Mesothelial cell of epicardium (in vitro differentiated cells): ENCODE data around the gene DNAH11. TPM values are rescaled to one million over a fixed set of nuclear protein-coding genes. Genes with fewer than 3 reads are reported as not detected.
"Not testable (repeated sequence)": the region's sequence is repeated elsewhere in the genome, so short reads cannot be mapped to it uniquely, and the experiment has no call there.

ENCODE experiments used
- DNase-seq, 2 experiments: peaks; one replicate each; pipeline ENCODE4 v3.0.0; 2021; ENCODE audit warnings: low spot score in 2 of 2; ENCODE audit not compliant: unreplicated experiment in 2 of 2
- H3K27ac Mint-ChIP-seq: 2 replicates; pipeline ENCODE4 v1.8.0; 2021; ENCODE audit warnings: mixed read lengths
- H3K27me3 Mint-ChIP-seq: 2 replicates; pipeline ENCODE4 v1.8.0; 2021; ENCODE audit warnings: low read depth, mixed read lengths
- H3K36me3 Mint-ChIP-seq: 2 replicates; pipeline ENCODE4 v1.8.0; 2021; ENCODE audit warnings: mixed read lengths
- H3K4me1 Mint-ChIP-seq: 2 replicates; pipeline ENCODE4 v1.8.0; 2021; ENCODE audit warnings: mixed read lengths
- H3K4me3 Mint-ChIP-seq: 2 replicates; pipeline ENCODE4 v1.8.0; 2021; ENCODE audit warnings: mild to moderate bottlenecking, moderate library complexity, mixed read lengths
- H3K9me3 Mint-ChIP-seq: 2 replicates; pipeline ENCODE4 v1.8.0; 2021; ENCODE audit warnings: mixed read lengths
- CTCF ChIP-seq: fragments of 200-600 bp; sonication (generic); IDR thresholded peaks from one replicate; pipeline ENCODE4 v1.5.0; 2021; ENCODE audit warnings: antibody characterized with exemption; ENCODE audit not compliant: unreplicated experiment
- total RNA-seq: library from RNA; stranded (reverse); gene quantifications from 3 replicates; pipeline ENCODE4 v1.2.1, GENCODE V29; 2021

The DNAH11 gene
- total RNA-seq, 1 donor from 2014 or later, result 0.80 TPM

DNA sequence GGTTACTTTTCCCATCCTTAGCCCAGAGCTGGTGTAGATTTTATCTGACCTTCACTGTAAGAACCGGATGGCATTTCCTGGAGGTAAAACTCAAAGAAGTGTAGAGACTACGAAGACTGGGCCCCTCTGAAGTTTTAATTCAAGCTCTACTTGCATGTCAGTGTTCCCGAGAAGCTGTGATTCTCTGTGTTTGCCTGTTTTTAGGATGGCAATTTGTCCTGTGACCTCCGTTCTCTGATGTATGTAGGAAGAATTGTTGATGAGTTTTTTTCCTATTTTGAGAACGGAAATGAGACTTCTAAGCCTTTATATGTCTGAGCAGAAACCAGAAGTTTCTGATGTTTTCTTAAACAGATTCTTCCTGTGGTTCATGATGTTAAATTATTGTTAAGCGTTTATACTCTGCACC, 308.7 kb downstream of the DNAH11 start:
- peaks cover 4% of the 10 kb centered on the region for H3K9me3 Mint-ChIP-seq
- H3K27ac Mint-ChIP-seq, result no peak overlapping the region
- H3K27me3 Mint-ChIP-seq, result no peaks in the 10 kb centered on the region
- DNase-seq, result no peak
- H3K36me3 Mint-ChIP-seq, result no peaks in the 10 kb centered on the region
- peaks cover 3% of the 10 kb centered on the region for H3K4me1 Mint-ChIP-seq
- no peak for TF ChIP-seq CTCF
- no peak overlapping the region for H3K4me3 Mint-ChIP-seq

DNA sequence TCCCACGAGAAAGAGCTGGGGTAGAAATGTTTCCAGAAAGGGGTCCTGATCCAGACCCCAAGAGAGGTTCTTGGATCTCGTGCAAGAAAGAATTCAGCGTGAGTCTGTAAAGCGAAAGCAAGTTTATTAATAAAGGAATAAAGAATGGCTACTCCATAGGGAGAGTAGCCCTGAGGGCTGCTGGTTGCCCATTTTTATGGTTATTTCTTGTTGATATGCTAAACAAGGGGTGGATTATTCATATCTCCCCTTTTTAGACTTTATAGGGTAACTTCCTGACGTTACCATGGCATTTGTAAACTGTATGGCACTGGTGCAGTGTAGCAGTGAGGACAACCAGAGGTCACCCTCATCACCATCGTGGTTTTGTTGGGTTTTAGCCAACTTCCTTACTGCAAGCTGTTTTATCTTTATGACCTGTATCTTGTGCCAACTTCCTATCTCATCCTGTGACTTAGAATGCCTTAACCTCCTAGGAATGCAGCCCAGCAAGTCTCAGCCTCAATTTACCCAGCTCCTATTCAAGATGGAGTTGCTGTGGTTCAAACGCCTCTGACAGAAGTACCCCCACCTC, 322.9 kb downstream of the DNAH11 start:
- not testable (repeated sequence) for H3K27me3 Mint-ChIP-seq, H3K9me3 Mint-ChIP-seq, H3K36me3 Mint-ChIP-seq, H3K4me3 Mint-ChIP-seq, H3K27ac Mint-ChIP-seq, DNase-seq
- H3K4me1 Mint-ChIP-seq, result peaks cover 11% of the 10 kb centered on the region

- peaks cover 2% of the 10 kb centered on the region for H3K27me3 Mint-ChIP-seq
- H3K36me3 Mint-ChIP-seq, result no peaks in the 10 kb centered on the region
- TF ChIP-seq CTCF, result no peak
- DNase-seq, result no peak
- no peaks in the 10 kb centered on the region for H3K9me3 Mint-ChIP-seq
- no peak overlapping the region for H3K27ac Mint-ChIP-seq
- no peak overlapping the region for H3K4me3 Mint-ChIP-seq
- H3K4me1 Mint-ChIP-seq, result peaks cover 8% of the 10 kb centered on the region
These were observed 323.9 kb downstream of the DNAH11 start for GRCh38 chr7:21866731-21867130.

DNA sequence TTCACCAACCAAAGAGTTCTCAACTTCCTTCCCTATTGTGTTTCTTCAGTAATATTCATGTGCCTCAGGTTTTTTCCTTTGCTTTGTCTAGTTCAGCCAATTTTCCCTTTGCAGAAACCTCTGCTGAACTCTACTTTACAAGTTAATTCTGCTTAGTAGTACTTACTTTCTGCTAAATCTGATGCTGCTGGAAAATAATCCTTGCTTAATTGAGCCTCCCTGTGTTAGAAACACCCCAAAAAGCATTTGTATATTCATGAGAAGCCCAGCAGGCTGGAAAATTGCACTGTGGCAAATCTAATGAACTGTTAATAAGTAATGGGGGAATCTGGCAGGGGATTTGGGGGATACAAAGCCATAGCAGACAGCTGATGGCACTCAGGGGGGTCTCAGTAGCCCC, 324.4 kb downstream of the DNAH11 start:
- no peaks in the 10 kb centered on the region for H3K36me3 Mint-ChIP-seq

GRCh38 chr7:21867816-21868575, 325.2 kb downstream of the DNAH11 start:
- Mint-ChIP-seq H3K4me1 (peaks cover 7% of the 10 kb centered on the region), H3K27me3 (peaks cover 2% of the 10 kb centered on the region), H3K4me3 (no peak overlapping the region), H3K36me3 (no peaks in the 10 kb centered on the region), H3K27ac (no peak overlapping the region), H3K9me3 (no peaks in the 10 kb centered on the region)
- DNase-seq, result no peak
- no peak for TF ChIP-seq CTCF

More for the DNA sequence above, 324.4 kb downstream of the DNAH11 start:
- Mint-ChIP-seq H3K9me3 (no peaks in the 10 kb centered on the region), H3K4me3 (no peak overlapping the region), H3K4me1 (peaks cover 7% of the 10 kb centered on the region), H3K27ac (no peak overlapping the region), H3K27me3 (peaks cover 2% of the 10 kb centered on the region)
- no peak for TF ChIP-seq CTCF
- no peak for DNase-seq

DNA sequence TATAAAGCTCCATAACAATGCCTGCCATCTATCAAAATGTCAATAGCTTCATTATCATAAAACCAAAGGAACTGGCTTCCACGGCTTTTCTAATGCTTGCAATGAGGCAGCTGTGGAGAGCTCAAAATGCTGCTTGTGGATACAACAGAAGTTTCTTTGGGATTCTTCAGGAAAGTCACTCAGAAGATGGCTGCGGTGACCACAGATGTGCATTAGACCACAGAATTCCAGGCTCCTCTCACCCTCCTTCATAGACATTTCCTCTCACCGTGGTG, 325.7 kb downstream of the DNAH11 start:
- no peak overlapping the region for H3K4me3 Mint-ChIP-seq

More for the DNA sequence above, 325.7 kb downstream of the DNAH11 start:
- DNase-seq, result no peak
- peaks cover 7% of the 10 kb centered on the region for H3K4me1 Mint-ChIP-seq
- H3K9me3 Mint-ChIP-seq, result no peaks in the 10 kb centered on the region
- H3K27me3 Mint-ChIP-seq, result peaks cover 2% of the 10 kb centered on the region
- H3K27ac Mint-ChIP-seq, result no peak overlapping the region
- TF ChIP-seq CTCF, result no peak
- no peaks in the 10 kb centered on the region for H3K36me3 Mint-ChIP-seq
